Type B pancreatic cell (in vitro differentiated cells): Measurements from ENCODE around the gene VIPR2. TPM values are rescaled to one million over a fixed set of nuclear protein-coding genes. Genes with fewer than 3 reads are reported as not detected.
"Not testable (repeated sequence)": the region's sequence is repeated elsewhere in the genome, so short reads cannot be mapped to it uniquely, and the experiment has no call there.

Source experiments
- DNase-seq: peaks from one replicate; pipeline ENCODE4 v3.0.0; 2021; ENCODE audit warnings: mixed read lengths; ENCODE audit not compliant: unreplicated experiment; ENCODE audit errors: extremely low spot score
- H3K27ac Mint-ChIP-seq: 2 replicates; pipeline ENCODE4 v1.8.0; 2021; ENCODE audit warnings: mild to moderate bottlenecking, mixed read lengths
- H3K27me3 Mint-ChIP-seq: 2 replicates; pipeline ENCODE4 v1.8.0; 2021; ENCODE audit warnings: mixed read lengths
- H3K36me3 Mint-ChIP-seq: 2 replicates; pipeline ENCODE4 v1.8.0; 2021; ENCODE audit warnings: mixed read lengths
- H3K4me1 Mint-ChIP-seq: one replicate; pipeline ENCODE4 v1.8.0; 2021; ENCODE audit warnings: mixed read lengths; ENCODE audit not compliant: unreplicated experiment
- H3K4me3 Mint-ChIP-seq: 2 replicates; pipeline ENCODE4 v1.8.0; 2021; ENCODE audit warnings: mild to moderate bottlenecking, mixed read lengths
- H3K9me3 Mint-ChIP-seq: 2 replicates; pipeline ENCODE4 v1.8.0; 2021; ENCODE audit warnings: mixed read lengths
- total RNA-seq: library from RNA; stranded (reverse); gene quantifications from 2 replicates; pipeline ENCODE4 v1.2.1, GENCODE V29; 2021; ENCODE audit warnings: low replicate concordance
- TF ChIP-seq, protein P1 (sequence below): fragments of 200-600 bp; sonication (generic); conservative IDR thresholded peaks from 2 replicates; pipeline ENCODE4 v1.5.0; 2021; ENCODE audit warnings: antibody characterized with exemption, mild to moderate bottlenecking

VIPR2 gene
- total RNA-seq, 1 donor from 2014 or later = 0.31 TPM

DNA sequence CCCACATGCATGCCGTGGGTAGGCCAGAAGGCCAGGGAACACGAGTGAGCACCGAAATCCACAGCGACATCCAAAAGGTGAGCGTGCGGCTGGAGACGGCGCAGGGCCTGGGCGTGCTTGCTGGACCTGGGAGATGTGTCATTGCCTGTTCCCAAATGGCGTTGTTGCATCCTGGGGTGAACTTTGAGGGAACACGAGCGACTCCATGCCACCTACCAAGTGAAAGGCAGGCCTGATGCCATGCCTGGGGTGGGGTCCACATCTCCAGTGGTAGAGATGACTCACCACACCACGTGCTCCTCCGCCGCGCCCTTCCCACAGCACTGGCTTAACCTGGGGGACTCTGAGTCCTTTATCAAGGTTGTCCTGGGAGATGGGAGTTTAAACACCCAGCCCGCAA, 24.7 kb upstream of the VIPR2 start:
- H3K36me3 Mint-ChIP-seq = no peaks in the 10 kb centered on the region

DNA sequence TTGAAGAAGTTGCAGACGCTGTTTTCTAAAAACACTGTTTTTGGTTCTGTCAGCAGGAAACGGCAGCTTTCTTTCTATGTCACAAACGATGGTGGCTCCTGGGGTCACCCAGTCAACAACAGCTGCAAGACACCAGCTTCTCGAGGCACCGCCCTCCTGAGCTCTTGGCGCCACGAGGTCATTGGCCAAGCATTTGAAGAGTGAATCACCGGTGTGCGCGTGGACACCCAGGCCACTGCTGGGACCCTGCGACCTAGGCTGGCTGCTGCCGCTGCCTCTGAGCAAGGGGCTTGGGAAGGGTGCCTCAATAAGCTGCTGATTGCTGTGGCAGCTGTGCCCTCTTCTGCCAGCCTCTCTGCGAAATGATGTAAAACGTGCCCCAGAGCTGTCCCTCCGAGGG, 22.5 kb upstream of the VIPR2 start:
- Mint-ChIP-seq H3K9me3 (no peaks in the 10 kb centered on the region), H3K27ac (no peak overlapping the region), H3K4me3 (no peak overlapping the region), H3K4me1 (no peaks in the 10 kb centered on the region), H3K36me3 (no peaks in the 10 kb centered on the region), H3K27me3 (no peaks in the 10 kb centered on the region)
- TF ChIP-seq, protein P1, sequence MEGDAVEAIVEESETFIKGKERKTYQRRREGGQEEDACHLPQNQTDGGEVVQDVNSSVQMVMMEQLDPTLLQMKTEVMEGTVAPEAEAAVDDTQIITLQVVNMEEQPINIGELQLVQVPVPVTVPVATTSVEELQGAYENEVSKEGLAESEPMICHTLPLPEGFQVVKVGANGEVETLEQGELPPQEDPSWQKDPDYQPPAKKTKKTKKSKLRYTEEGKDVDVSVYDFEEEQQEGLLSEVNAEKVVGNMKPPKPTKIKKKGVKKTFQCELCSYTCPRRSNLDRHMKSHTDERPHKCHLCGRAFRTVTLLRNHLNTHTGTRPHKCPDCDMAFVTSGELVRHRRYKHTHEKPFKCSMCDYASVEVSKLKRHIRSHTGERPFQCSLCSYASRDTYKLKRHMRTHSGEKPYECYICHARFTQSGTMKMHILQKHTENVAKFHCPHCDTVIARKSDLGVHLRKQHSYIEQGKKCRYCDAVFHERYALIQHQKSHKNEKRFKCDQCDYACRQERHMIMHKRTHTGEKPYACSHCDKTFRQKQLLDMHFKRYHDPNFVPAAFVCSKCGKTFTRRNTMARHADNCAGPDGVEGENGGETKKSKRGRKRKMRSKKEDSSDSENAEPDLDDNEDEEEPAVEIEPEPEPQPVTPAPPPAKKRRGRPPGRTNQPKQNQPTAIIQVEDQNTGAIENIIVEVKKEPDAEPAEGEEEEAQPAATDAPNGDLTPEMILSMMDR = no peak
- DNase-seq = no peak

More for the DNA sequence above, 24.7 kb upstream of the VIPR2 start:
- H3K9me3 Mint-ChIP-seq = no peaks in the 10 kb centered on the region
- no peak overlapping the region for H3K4me3 Mint-ChIP-seq
- H3K27me3 Mint-ChIP-seq = no peaks in the 10 kb centered on the region
- H3K27ac Mint-ChIP-seq = no peak overlapping the region
- DNase-seq = no peak
- TF ChIP-seq, protein P1 = no peak
- no peaks in the 10 kb centered on the region for H3K4me1 Mint-ChIP-seq

DNA sequence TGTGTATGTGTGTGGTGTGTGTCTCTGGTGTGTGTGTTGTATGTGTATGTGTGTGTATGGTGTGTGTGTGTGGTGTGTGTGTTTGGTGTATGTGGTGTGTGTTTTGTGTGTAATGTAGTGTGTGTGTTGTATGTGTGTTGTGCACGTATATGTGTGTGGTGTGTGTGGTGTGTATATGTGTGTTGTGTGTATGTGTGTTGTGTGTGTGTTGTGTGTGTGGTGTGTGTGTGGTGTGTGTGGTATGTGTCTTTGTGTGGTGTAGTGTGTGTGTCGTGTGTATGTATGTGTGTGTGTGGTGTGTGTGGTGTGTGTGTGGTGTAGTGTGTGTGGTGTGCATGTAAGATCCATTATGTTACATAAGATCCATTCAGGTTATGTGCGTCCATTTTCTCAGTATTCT, 21.9 kb upstream of the VIPR2 start:
- no peak for DNase-seq
- H3K27me3 Mint-ChIP-seq = no peaks in the 10 kb centered on the region
- H3K27ac Mint-ChIP-seq = no peak overlapping the region
- no peaks in the 10 kb centered on the region for H3K9me3 Mint-ChIP-seq
- TF ChIP-seq, protein P1 = no peak
- no peaks in the 10 kb centered on the region for H3K4me1 Mint-ChIP-seq
- H3K36me3 Mint-ChIP-seq = no peaks in the 10 kb centered on the region
- no peak overlapping the region for H3K4me3 Mint-ChIP-seq

DNA sequence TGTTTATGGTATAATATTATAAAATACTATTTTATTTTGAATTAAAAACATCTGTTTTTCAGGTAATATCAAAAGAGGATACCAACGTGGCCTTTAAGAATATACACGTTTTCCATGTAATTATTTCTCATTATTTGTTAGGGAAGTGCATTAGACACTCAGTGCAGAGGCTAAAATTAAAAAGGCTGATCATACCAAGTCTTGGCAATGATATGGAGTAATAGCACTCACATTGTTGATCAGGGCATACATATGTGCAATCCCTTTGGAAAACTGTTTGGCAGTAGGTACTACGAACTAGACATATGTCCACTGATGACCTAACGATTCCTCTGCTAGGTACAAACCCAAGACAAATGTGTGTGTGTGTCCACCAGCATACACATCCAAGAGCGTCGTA, 20.7 kb upstream of the VIPR2 start:
- Mint-ChIP-seq H3K4me3 (no peak overlapping the region), H3K36me3 (no peaks in the 10 kb centered on the region), H3K9me3 (no peaks in the 10 kb centered on the region), H3K4me1 (no peaks in the 10 kb centered on the region), H3K27me3 (peaks cover 2% of the 10 kb centered on the region), H3K27ac (no peak overlapping the region)
- TF ChIP-seq, protein P1 = no peak
- no peak for DNase-seq

DNA sequence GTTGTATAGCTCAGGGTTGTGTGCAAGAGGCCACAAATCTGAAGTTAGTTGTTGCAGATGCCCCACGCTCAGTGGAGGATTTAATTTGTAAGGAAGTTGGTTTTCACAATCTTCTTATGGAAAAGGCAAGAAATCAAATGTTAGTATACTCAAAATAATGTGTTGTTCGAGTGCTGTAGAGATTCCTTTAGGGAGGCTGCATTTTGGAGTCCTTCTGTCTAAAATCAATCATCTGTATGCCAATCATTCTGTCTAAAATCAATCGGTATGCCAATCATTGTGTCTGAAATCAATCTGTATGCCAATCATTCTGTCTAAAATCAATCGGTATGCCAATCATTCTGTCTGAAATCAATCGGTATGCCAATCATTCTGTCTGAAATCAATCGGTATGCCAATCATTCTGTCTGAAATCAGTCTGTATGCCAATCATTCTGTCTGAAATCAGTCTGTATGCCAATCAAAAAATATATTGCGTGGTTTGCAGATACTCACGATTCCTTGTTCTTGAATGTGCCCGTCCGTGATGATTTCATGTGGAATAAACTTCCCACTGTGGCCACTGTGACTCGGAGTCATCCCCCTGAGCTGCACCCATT, 19.1 kb upstream of the VIPR2 start:
- DNase-seq, H3K27ac Mint-ChIP-seq, H3K9me3 Mint-ChIP-seq, H3K4me3 Mint-ChIP-seq, H3K4me1 Mint-ChIP-seq, H3K36me3 Mint-ChIP-seq, H3K27me3 Mint-ChIP-seq: not testable (repeated sequence)

DNA sequence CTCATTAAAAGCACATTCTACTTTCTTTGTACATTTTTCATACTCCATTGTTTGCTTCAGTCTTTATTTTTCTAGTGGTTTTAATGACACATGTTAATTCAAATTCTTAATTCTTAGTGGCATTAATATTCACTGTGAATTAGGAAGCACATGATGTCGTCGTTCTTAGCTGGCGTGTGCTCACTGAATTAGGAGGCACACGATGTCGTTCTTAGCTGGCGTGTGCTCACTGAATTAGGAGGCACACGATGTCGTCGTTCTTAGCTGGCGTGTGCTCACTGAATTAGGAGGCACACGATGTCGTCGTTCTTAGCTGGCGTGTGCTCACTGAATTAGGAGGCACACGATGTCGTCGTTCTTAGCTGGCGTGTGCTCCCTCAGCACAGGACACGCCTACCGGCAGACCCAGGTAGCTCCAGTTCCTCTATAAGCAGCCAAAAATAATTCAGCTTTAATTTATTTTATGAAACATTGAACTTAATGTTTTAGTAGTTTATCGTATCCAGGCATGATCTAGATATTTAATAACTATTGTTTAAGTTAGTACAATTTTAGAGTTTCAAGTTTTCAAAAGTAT, 17.5 kb upstream of the VIPR2 start:
- H3K4me1 Mint-ChIP-seq, DNase-seq, H3K4me3 Mint-ChIP-seq, H3K27me3 Mint-ChIP-seq, H3K27ac Mint-ChIP-seq, H3K9me3 Mint-ChIP-seq, H3K36me3 Mint-ChIP-seq: not testable (repeated sequence)

DNA sequence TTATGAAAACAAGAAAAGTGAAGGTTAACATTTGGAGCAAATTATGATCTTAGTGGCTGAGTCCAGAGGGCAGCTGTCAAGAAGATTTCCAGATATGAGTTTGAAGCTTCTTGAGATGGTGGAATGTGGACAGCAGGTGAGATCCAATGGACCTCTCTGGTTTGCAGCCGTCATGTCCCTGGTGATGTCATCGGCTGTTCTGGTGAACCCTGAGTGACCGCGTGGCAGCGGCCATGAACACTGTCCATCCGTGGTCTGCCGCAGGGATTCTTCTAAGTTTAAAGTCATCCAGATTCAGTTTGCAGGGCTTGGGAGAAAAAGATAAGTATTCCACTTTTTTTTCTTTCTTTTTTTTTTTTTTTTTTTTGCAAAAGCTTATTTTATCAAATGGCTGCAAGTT, 15.8 kb upstream of the VIPR2 start:
- Mint-ChIP-seq H3K4me1 (no peaks in the 10 kb centered on the region), H3K27me3 (peaks cover 4% of the 10 kb centered on the region), H3K36me3 (no peaks in the 10 kb centered on the region), H3K27ac (no peak overlapping the region), H3K9me3 (no peaks in the 10 kb centered on the region), H3K4me3 (no peak overlapping the region)
- TF ChIP-seq, protein P1 = no peak
- no peak for DNase-seq
